CD4-positive, alpha-beta T cell treated with Interleukin-15 for 4 hours (primary cell): ENCODE results near the gene MTMR12.
"Not testable (repeated sequence)": the region's sequence is repeated elsewhere in the genome, so short reads cannot be mapped to it uniquely, and the experiment has no call there.

ENCODE experiments used
- DNase-seq: peaks from one replicate; pipeline ENCODE4 v3.0.0-alpha.2; 2020; ENCODE audit warnings: low spot score

Gene MTMR12

GRCh38 chr5:32232441-32233219, 80.1 kb downstream of the MTMR12 start:
- DNase-seq: peak; percentile 77

- DNase-seq: no peak
Measured at GRCh38 chr5:32231929-32232328, 80.8 kb downstream of the MTMR12 start.

- DNase-seq: no peak
Measured at GRCh38 chr5:32231241-32231640, 81.5 kb downstream of the MTMR12 start.

- no peak for DNase-seq
Measured at GRCh38 chr5:32230356-32231099, 82.2 kb downstream of the MTMR12 start.

- no peak for DNase-seq
Measured at GRCh38 chr5:32229586-32229985, 83.2 kb downstream of the MTMR12 start.

GRCh38 chr5:32228816-32229215, 83.9 kb downstream of the MTMR12 start:
- DNase-seq: no peak

- DNase-seq: no peak
Measured at GRCh38 chr5:32225445-32225844, 87.3 kb downstream of the MTMR12 start.

- DNase-seq: no peak
Measured at GRCh38 chr5:32223972-32224609, 88.6 kb downstream of the MTMR12 start.

- DNase-seq: no peak
Measured at GRCh38 chr5:32222723-32223470, 89.8 kb downstream of the MTMR12 start.

GRCh38 chr5:32217886-32218396, 94.8 kb downstream of the MTMR12 start:
- DNase-seq: no peak

GRCh38 chr5:32214344-32214743, 98.4 kb downstream of the MTMR12 start:
- DNase-seq: not testable (repeated sequence)

GRCh38 chr5:32210151-32210550, 102.6 kb downstream of the MTMR12 start:
- DNase-seq: no peak

- DNase-seq: not testable (repeated sequence)
Measured at GRCh38 chr5:32208837-32209236, 103.9 kb downstream of the MTMR12 start.

GRCh38 chr5:32207355-32207634, 105.4 kb downstream of the MTMR12 start:
- no peak for DNase-seq

GRCh38 chr5:32206509-32207354, 106.0 kb downstream of the MTMR12 start:
- DNase-seq: no peak

- DNase-seq: no peak
Measured at GRCh38 chr5:32206053-32206452, 106.7 kb downstream of the MTMR12 start.

- DNase-seq: no peak
Measured at GRCh38 chr5:32202394-32202793, 110.3 kb downstream of the MTMR12 start.

GRCh38 chr5:32201122-32201753, 111.5 kb downstream of the MTMR12 start:
- no peak for DNase-seq

GRCh38 chr5:32197032-32197431, 115.7 kb downstream of the MTMR12 start:
- DNase-seq: no peak

GRCh38 chr5:32195265-32195664, 117.5 kb downstream of the MTMR12 start:
- DNase-seq: no peak

- DNase-seq: no peak
Measured at GRCh38 chr5:32193591-32193990, 119.1 kb downstream of the MTMR12 start.
